Measurements from ENCODE around the gene PRAMEF7. TPM values are rescaled to one million over a fixed set of nuclear protein-coding genes. Genes with fewer than 3 reads are reported as not detected.
"Not testable (repeated sequence)": the region's sequence is repeated elsewhere in the genome, so short reads cannot be mapped to it uniquely, and the experiment has no call there.

The PRAMEF7 gene
- not detected for total RNA-seq

DNA sequence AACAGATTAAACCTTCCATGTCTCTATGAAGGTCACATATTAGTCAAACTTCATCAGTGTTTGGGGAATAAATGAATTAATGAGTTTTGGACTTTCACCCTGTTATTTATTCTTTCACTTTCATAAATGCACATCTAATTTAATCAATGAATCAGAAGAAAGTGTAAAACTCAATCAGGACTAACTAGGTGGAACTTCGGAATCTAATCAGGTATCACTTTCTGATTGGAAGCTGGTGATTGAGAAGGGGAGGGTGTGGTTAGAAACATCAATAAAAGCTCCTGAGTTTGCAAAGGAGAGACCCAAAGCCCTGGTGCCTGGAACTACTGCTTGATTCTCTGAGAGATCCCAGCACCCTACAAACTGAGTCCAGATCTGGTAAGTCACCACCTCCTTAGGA, at the start of gene PRAMEF7:
TSS of gene PRAMEF7 (plus strand) at position 301 of the 400 bp plus-strand sequence. CDS start 1,083 bp downstream, outside the sequence.
- not testable (repeated sequence) for H3K4me3 ChIP-seq; ATAC-seq (ENCODE audit: low FRiP score in 2 of 2); DNase-seq; H3K9me3 ChIP-seq; H3K4me1 ChIP-seq; H3K27me3 ChIP-seq; H3K36me3 ChIP-seq; H3K27ac ChIP-seq
- no CpG with 5 or more reads among the region's 1 CpG for WGBS, 2 donors

GRCh38 chr1:12878453-12878852, 38.0 kb upstream of the PRAMEF7 start:
- H3K27me3 ChIP-seq; DNase-seq; H3K27ac ChIP-seq; ATAC-seq (ENCODE audit: low FRiP score in 2 of 2); H3K36me3 ChIP-seq; H3K9me3 ChIP-seq; H3K4me1 ChIP-seq; H3K4me3 ChIP-seq: not testable (repeated sequence)
- WGBS, 2 donors, result 87 to 97% methylated on average over 3 of the region's 4 CpGs

DNA sequence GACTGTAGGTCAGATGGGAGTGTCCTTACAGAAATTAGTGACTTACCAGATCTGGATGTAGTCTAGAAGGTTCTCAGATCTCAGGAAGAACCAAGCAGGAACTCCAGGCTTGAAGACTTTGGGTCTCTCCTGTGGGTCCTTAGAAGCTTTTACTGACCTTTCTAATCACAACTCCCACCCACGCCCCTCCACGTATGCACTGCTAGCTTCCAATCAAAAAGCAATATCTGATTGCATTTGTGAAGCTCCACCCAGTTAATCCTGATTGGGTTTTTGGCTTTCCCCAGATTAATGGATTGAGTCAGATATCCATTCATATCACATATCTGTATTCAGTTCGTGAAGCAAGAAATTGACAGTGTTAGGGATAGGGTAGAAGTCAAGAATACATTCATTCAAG, 30.3 kb upstream of the PRAMEF7 start, which contains the start of gene PRAMEF4:
TSS of gene PRAMEF4 (minus strand) at position 101 of the 400 bp plus-strand sequence. CDS start 2,807 bp downstream, outside the sequence.
- H3K27me3 ChIP-seq; H3K9me3 ChIP-seq; H3K27ac ChIP-seq; H3K36me3 ChIP-seq; DNase-seq; ATAC-seq (ENCODE audit: low FRiP score in 2 of 2); H3K4me1 ChIP-seq; H3K4me3 ChIP-seq: not testable (repeated sequence)
- 81 to 84% methylated on average over 3 of the region's 3 CpGs for WGBS, 2 donors

DNA sequence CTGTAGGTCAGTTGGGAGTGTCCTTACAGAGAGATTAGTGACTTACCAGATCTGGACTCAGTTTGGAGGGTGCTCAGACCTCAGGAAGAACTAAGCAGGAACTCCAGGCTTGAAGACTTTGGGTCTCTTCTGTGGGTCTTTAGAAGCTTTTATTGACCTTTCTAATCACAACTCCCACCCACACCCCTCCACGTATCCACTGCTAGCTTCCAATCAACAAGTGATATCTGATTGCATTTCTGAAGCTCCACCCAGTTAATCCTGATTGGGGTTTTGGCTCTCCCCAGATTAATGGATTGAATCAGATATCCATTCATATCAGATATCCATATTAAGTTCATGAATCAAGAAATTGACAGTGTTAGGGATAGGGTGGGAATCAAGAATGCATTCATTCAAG, 18.2 kb upstream of the PRAMEF7 start, which contains the start of gene PRAMEF10:
TSS of gene PRAMEF10 (minus strand) at position 101 of the 400 bp plus-strand sequence. CDS start 2,423 bp downstream, outside the sequence.
- not testable (repeated sequence) for H3K9me3 ChIP-seq; ATAC-seq (ENCODE audit: low FRiP score in 2 of 2); H3K4me3 ChIP-seq; DNase-seq; H3K27ac ChIP-seq; H3K4me1 ChIP-seq; H3K36me3 ChIP-seq; H3K27me3 ChIP-seq
- no CpG with 5 or more reads among the region's 1 CpG for WGBS, 2 donors

DNA sequence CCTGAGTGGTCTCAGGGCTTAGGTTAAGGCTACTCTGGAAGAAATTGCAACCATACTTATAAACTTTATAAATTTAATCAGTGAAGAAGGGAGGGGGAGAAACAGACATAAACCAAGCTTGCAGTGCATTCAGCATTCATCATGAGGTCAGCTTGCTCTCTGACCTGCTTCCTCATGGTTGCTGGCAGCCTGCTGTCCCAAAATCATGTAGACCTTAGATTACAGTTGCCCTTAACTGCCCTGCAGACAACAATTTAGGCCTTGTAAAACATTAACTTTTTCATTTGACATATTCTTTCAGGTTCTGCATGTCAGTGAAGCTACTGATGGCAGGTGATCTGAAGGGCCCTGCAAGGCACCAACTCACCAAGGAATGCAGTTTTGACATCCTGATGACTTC, 17.2 kb upstream of the PRAMEF7 start:
- H3K9me3 ChIP-seq; ATAC-seq (ENCODE audit: low FRiP score in 2 of 2); H3K27ac ChIP-seq; H3K4me1 ChIP-seq; H3K4me3 ChIP-seq; H3K27me3 ChIP-seq; DNase-seq; H3K36me3 ChIP-seq: not testable (repeated sequence)

DNA sequence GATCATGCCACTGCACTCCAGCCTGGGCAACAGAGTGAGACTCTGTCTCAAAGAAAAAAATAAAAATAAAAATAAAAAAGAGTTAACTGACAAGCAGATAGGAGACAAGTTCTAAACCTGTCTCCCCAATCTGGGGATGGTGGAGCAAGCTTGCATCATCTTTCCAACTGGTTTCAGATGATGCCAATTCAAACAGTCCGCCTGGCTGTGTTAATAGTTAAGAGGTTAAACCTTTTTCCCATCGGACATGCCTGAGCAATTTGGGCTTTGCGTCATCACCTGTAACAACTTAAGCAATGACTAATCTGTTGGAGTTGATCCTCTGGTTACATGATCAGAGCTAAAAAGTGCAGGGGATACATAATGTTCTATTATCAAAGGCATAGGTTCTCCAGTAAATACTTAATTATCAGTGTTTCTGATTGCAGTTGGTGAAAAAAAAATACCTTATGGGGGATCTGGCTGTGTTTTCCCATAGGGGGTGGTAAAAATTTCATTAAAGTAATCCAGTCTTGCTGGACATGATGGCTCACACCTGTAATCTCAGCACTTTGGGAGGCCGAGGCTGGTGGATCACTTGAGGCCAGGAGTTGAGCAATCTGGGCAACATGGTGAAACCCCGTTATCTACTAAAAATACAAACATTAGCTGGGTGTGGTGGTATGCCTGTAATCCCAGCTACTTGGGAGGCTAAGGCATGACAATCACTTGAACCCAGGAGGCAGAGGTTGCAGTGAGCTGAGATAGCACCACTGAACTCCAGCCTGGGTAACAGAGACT, 12.4 kb upstream of the PRAMEF7 start:
- peak in 1 of 2 donors; percentile 35 for ATAC-seq (ENCODE audit: low FRiP score in 2 of 2)
- WGBS, 2 donors, result 42 to 78% methylated on average over 2 to 3 of the region's 5 CpGs
- not testable (repeated sequence) for H3K9me3 ChIP-seq, H3K27ac ChIP-seq, H3K4me3 ChIP-seq, DNase-seq, H3K27me3 ChIP-seq, H3K36me3 ChIP-seq, H3K4me1 ChIP-seq

- H3K27ac ChIP-seq, result not testable (repeated sequence)
These were observed 5.3 kb downstream of the PRAMEF7 start for GRCh38 chr1:12921749-12922148.

GRCh38 chr1:12924368-12924767, 8.0 kb downstream of the PRAMEF7 start:
- not testable (repeated sequence) for H3K9me3 ChIP-seq; H3K4me3 ChIP-seq; H3K27ac ChIP-seq; ATAC-seq (ENCODE audit: low FRiP score in 2 of 2); H3K4me1 ChIP-seq; DNase-seq; H3K27me3 ChIP-seq; H3K36me3 ChIP-seq
- WGBS, 2 donors, result 17% methylated on average over 1 of the region's 5 CpGs; no CpG with 5 or more reads in 1 of the 2 donors

More at GRCh38 chr1:12921749-12922148, 5.3 kb downstream of the PRAMEF7 start:
- not testable (repeated sequence) for H3K9me3 ChIP-seq; H3K4me3 ChIP-seq; DNase-seq; H3K36me3 ChIP-seq; ATAC-seq (ENCODE audit: low FRiP score in 2 of 2); H3K4me1 ChIP-seq; H3K27me3 ChIP-seq
- 65 to 77% methylated on average over 2 of the region's 2 CpGs for WGBS, 2 donors

DNA sequence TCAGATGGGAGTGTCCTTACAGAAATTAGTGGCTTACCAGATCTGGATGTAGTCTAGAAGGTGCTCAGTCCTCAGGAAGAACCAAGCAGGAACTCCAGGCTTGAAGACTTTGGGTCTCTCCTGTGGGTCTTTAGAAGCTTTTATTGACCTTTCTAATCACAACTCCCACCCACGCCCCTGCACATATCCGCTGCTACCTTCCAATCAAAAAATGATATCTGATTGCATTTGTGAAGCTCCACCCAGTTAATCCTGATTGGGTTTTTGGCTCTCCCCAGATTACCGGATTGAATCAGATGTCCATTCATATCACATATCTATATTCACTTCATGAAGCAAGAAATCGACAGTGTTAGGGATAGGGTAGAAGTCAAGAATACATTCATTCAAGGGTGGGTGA, 31.1 kb downstream of the PRAMEF7 start, which contains the start of gene PRAMEF6:
TSS of gene PRAMEF6 (minus strand) at position 101 of the 400 bp plus-strand sequence. CDS start 5,062 bp downstream, outside the sequence.
- H3K9me3 ChIP-seq; H3K27me3 ChIP-seq; H3K36me3 ChIP-seq; DNase-seq; H3K4me3 ChIP-seq; H3K4me1 ChIP-seq; H3K27ac ChIP-seq; ATAC-seq (ENCODE audit: low FRiP score in 2 of 2): not testable (repeated sequence)
- 87 to 100% methylated on average over 3 to 4 of the region's 4 CpGs for WGBS, 2 donors

Small RNA genes within 50 kb of the gene (small RNA-seq; reads per million reads assigned to genes)
- gene RNU6-1072P, result 0 reads per million in 4 donors

Other genes with a start within 250 kb of the PRAMEF7 start
- gene AADACL3, start 200.5 kb upstream of the PRAMEF7 start, total RNA-seq, result not detected
- 1 to 10 TPM in 4 of 6 donors, under 1 TPM in 1, not detected in 1; 0.76 to 6.2 (median 3.4) TPM for gene CFAP107, start 170.4 kb upstream of the PRAMEF7 start, total RNA-seq
- not detected for gene PRAMEF12, start 142.9 kb upstream of the PRAMEF7 start, total RNA-seq
- not detected for gene PRAMEF1, start 125.2 kb upstream of the PRAMEF7 start, total RNA-seq
- not detected for gene PRAMEF11, start 85.2 kb upstream of the PRAMEF7 start, total RNA-seq
- not detected for gene HNRNPCL1, start 67.9 kb upstream of the PRAMEF7 start, total RNA-seq
- gene PRAMEF2, start 59.5 kb upstream of the PRAMEF7 start, total RNA-seq, result not detected
- not detected for gene PRAMEF4, start 30.4 kb upstream of the PRAMEF7 start, total RNA-seq
- not detected for gene PRAMEF10, start 18.3 kb upstream of the PRAMEF7 start, total RNA-seq
- gene PRAMEF6, start 31.0 kb downstream of the PRAMEF7 start, total RNA-seq, result not detected
- not detected for gene PRAMEF27, start 140.0 kb downstream of the PRAMEF7 start, total RNA-seq
- not detected for gene HNRNPCL3, start 144.2 kb downstream of the PRAMEF7 start, total RNA-seq
- gene PRAMEF25, start 154.2 kb downstream of the PRAMEF7 start, total RNA-seq, result not detected
- not detected for gene HNRNPCL2, start 200.2 kb downstream of the PRAMEF7 start, total RNA-seq
- not detected for gene PRAMEF26, start 239.4 kb downstream of the PRAMEF7 start, total RNA-seq
- not detected for gene HNRNPCL4, start 249.0 kb downstream of the PRAMEF7 start, total RNA-seq

All from upper lobe of left lung (tissue), 6 donors.